Measurements from ENCODE around the gene DLEC1.

GRCh38 chr3:38017445-38018295 is 21.3 kb upstream of the DLEC1 start:
- TF ChIP-seq CTCF (IDR thresholded peaks at IDR 0.05): no peak
- no peak for TF ChIP-seq MAX (IDR thresholded peaks at IDR 0.05)
- no peak for TF ChIP-seq POLR2A (IDR thresholded peaks at IDR 0.05; ENCODE audit: low read length)
- TF ChIP-seq POLR2AphosphoS2 (conservative IDR thresholded peaks at IDR 0.05; ENCODE audit: low read length): no peak
- no peak for TF ChIP-seq BHLHE40 (IDR thresholded peaks at IDR 0.05; ENCODE audit: low read depth, low read length)
- TF ChIP-seq MYC (IDR thresholded peaks at IDR 0.05; ENCODE audit: borderline replicate concordance, low read length): no peak
- TF ChIP-seq CEBPB (IDR thresholded peaks at IDR 0.05): no peak
- TF ChIP-seq CHD4 (IDR thresholded peaks at IDR 0.05; ENCODE audit: borderline replicate concordance): no peak
- TF ChIP-seq FOSL2 (IDR thresholded peaks at IDR 0.05): no peak
- no peak for TF ChIP-seq FOSL2 (CRISPR knock-in tag; IDR thresholded peaks at IDR 0.05)
- no peak for TF ChIP-seq KDM1A (IDR thresholded peaks at IDR 0.05; ENCODE audit: low read depth)

All from A549 (cell line).